Brain microvascular endothelial cell (primary cell): Measurements from ENCODE around the gene KLF3.

ENCODE experiments used
- DNase-seq: peaks from one replicate; pipeline ENCODE4 v3.0.0-alpha.2; 2020
- H3K27ac ChIP-seq: fragments of 250-450 bp; sonication (Bioruptor Pico); 2 replicates; pipeline ENCODE4 v1.5.1; 2020; ENCODE audit warnings: mild to moderate bottlenecking, moderate library complexity
- H3K27me3 ChIP-seq: fragments of 250-450 bp; sonication (Bioruptor Pico); replicated peaks from 2 replicates; pipeline ENCODE4 v1.5.1; 2020; ENCODE audit warnings: mild to moderate bottlenecking
- H3K36me3 ChIP-seq: fragments of 250-450 bp; sonication (Bioruptor Pico); replicated peaks from 2 replicates; pipeline ENCODE4 v1.5.1; 2020; ENCODE audit warnings: mild to moderate bottlenecking
- H3K4me3 ChIP-seq: 2 replicates; pipeline ENCODE4 v1.5.1; 2011; ENCODE audit warnings: low read depth, mild to moderate bottlenecking, control low read depth, low read length, moderate library complexity
- CTCF ChIP-seq: IDR thresholded peaks from 2 replicates; pipeline ENCODE4 v1.5.1; 2011; ENCODE audit warnings: low read depth, mild to moderate bottlenecking, moderate library complexity, low read length, control low read depth, inconsistent platforms; ENCODE audit errors: missing control alignments
- in situ Hi-C: cut with HindIII; loops from 2 replicates; pipeline ENCODE4 v1.10.0; 2017; ENCODE audit warnings: low sequenced_read_pairs, low pct_ligation_motif_present

Gene KLF3

GRCh38 chr4:38699112-38699511, 35.1 kb downstream of the KLF3 start:
- no peak for TF ChIP-seq CTCF
- no peak for DNase-seq
- in situ Hi-C loops: no loop called here
- peaks cover 37% of the 10 kb centered on the region for H3K36me3 ChIP-seq
- no peaks in the 10 kb centered on the region for H3K27me3 ChIP-seq
- H3K4me3 ChIP-seq: no peak overlapping the region
- no peak overlapping the region for H3K27ac ChIP-seq

DNA sequence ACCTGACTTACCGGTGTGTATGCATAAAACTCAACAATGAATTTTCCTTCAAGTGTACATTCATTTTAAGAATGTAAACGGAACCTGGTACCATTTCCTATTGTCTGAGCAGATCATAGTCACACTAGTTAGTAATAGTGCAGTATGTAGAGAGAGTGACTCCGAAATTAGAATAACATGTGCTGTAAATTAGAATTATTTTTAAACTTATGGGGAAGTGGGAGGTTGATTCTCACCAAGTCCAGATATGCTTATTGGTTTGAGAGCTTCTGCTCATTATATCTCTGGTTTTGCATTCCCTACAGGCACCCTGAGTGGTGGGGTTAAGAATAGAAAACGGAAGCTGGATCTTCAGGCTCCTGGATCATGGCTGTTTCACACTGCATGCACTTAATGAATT, 39.6 kb downstream of the KLF3 start:
- no peak for DNase-seq
- Histone ChIP-seq H3K4me3 (no peak overlapping the region), H3K36me3 (peaks cover 3% of the 10 kb centered on the region), H3K27ac (no peak overlapping the region), H3K27me3 (no peaks in the 10 kb centered on the region)
- in situ Hi-C loops: no loop called here
- TF ChIP-seq CTCF: no peak

DNA sequence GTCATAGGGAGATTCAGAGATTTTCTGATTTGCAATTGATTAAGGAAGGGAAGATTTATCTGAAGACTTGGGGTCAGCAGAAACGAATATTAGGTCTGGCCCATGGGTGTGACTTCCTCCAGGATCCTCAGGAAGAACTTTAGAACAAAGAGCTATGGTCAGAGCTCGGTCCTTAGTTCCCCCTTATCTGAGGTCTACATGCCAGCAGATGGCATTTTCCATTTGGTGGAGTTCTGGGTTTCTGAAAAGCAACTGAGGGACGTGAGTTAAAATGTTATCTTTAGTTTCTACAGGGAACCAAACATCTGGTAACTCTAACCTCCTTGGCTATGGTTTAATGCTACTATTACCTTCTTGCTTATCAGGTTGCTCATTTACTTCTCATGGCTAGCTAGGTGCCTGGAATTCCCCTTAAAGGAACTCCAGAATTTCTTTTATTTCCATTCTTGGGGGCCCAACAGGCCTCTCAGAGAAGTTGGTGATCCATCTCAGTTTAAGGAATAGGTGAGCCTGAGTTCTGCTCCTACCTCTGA, 40.7 kb downstream of the KLF3 start:
- DNase-seq: no peak
- Histone ChIP-seq H3K4me3 (no peak overlapping the region), H3K27me3 (no peaks in the 10 kb centered on the region), H3K36me3 (no peaks in the 10 kb centered on the region), H3K27ac (no peak overlapping the region)
- in situ Hi-C loops: no loop called here
- no peak for TF ChIP-seq CTCF

GRCh38 chr4:38706301-38706700, 42.3 kb downstream of the KLF3 start:
- in situ Hi-C loops: no loop called here
- H3K27ac ChIP-seq: no peak overlapping the region

DNA sequence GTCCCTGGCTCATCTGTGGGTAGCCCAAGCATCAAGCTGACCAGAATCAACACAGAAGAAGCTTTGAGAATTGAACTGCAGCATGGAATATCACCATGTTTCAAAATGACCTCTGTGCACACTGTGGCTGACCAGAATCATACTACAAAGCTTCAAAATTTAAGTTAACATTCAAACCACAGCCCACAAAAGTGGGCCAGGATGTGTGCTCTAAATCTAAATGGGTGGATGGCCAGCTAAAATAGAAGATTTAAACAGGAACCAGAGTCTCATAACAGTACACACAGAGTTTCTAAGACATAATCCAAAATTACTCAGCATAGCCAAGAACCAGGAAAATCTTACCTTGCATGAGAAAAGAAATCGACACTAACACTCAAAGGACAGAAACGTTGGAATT, 46.1 kb downstream of the KLF3 start:
- H3K27me3 ChIP-seq: no peaks in the 10 kb centered on the region
- H3K4me3 ChIP-seq: no peak overlapping the region
- in situ Hi-C loops: no loop called here
- H3K27ac ChIP-seq: no peak overlapping the region
- TF ChIP-seq CTCF: no peak
- no peak for DNase-seq
- H3K36me3 ChIP-seq: no peaks in the 10 kb centered on the region

More at GRCh38 chr4:38706301-38706700, 42.3 kb downstream of the KLF3 start:
- DNase-seq: no peak
- H3K36me3 ChIP-seq: no peaks in the 10 kb centered on the region
- no peaks in the 10 kb centered on the region for H3K27me3 ChIP-seq
- TF ChIP-seq CTCF: no peak
- no peak overlapping the region for H3K4me3 ChIP-seq

GRCh38 chr4:38711066-38711465, 47.1 kb downstream of the KLF3 start:
- H3K27ac ChIP-seq: no peak overlapping the region
- H3K36me3 ChIP-seq: no peaks in the 10 kb centered on the region
- no peak overlapping the region for H3K4me3 ChIP-seq
- in situ Hi-C loops: no loop called here
- no peak for DNase-seq
- TF ChIP-seq CTCF: no peak
- no peaks in the 10 kb centered on the region for H3K27me3 ChIP-seq
